Dermis lymphatic vessel endothelial cell (primary cell): ENCODE measurements around the gene MMP27. TPM values are rescaled to one million over a fixed set of nuclear protein-coding genes. Genes with fewer than 3 reads are reported as not detected.

Experiments used
- total RNA-seq: library from RNA; depleted of rRNA; stranded (reverse); fragments of >200 nt; gene quantifications from 2 replicates; pipeline ENCODE4 v1.2.1, GENCODE V29; 2014

The MMP27 gene
- not detected in 2 replicates for total RNA-seq

DNA sequence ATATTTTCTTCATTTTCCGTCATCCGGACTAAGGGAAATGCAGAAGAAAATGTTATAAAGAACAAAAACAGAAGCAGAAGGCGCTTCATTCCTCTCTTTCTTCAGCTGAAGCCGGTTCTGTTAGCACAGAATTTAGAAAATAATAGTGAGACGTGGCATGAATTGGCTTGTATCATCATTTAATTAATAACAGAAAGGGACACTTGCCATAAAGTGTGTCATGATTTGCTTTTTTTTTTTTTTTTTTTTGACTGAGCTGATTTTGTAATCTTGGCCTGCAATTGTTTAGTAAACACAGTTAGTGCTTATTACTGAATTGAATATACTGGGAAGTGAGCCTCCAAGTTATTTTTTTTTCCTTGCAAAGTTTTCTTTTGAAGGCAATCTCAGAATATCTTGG is at the start of gene MMP27:
Gene MMP27 (minus strand): TSS at position 144 of the 400 bp plus-strand sequence. CDS start 55 bp downstream, at position 89.

GRCh38 chr11:102724904-102725500 is 19.4 kb upstream of the MMP27 start, which contains the start of gene MMP8:
Gene MMP8, minus strand, starts transcription at chr11:102724954. Its CDS starts 99 bp downstream, at chr11:102724855.

Other genes with a start within 250 kb of the MMP27 start
- 0.43 and 1.7 TPM in 2 replicates for gene MMP7, start 175.0 kb downstream of the MMP27 start, total RNA-seq
- not detected in 2 replicates for gene MMP20, start 80.4 kb downstream of the MMP27 start, total RNA-seq
- not detected in 2 replicates for gene MMP8, start 19.2 kb upstream of the MMP27 start, total RNA-seq
- gene MMP10, start 74.9 kb upstream of the MMP27 start, total RNA-seq, result 0.95 and 1.2 TPM in 2 replicates
- gene MMP1, start 92.4 kb upstream of the MMP27 start, total RNA-seq, result 0.52 and 48.7 TPM in 2 replicates
- not detected in 2 replicates for gene MMP3, start 137.8 kb upstream of the MMP27 start, total RNA-seq
- gene MMP12, start 169.2 kb upstream of the MMP27 start, total RNA-seq, result not detected in 2 replicates
- gene MMP13, start 250.0 kb upstream of the MMP27 start, total RNA-seq, result not detected in 2 replicates